Right lobe of liver (tissue), 4 donors: Measurements from ENCODE around the gene ABCD4.

Experiments used
- POLR2A ChIP-seq: fragments of 450-650 bp; IDR thresholded peaks from one replicate; pipeline ENCODE4 v1.6.1; 2017; ENCODE audit warnings: antibody characterized with exemption, mild to moderate bottlenecking
- TF ChIP-seq, protein P1 (sequence below), 4 donors: fragments of 200-600 bp in 3 of 4; fragments of 450-650 bp in 1 of 4; IDR thresholded peaks; one replicate each; pipeline versions ENCODE4 v1.5.1 to v1.8.0; 2016 to 2022; ENCODE audit warnings: antibody characterized with exemption in 4 of 4, mild to moderate bottlenecking in 2 of 4
- donor health status: DM: no; HTN: no; CAD: no.
- donor health status: DM: no; HTN: no; CAD: no.
- donor health status: DM: no; HTN: yes; CAD: no.

DNA sequence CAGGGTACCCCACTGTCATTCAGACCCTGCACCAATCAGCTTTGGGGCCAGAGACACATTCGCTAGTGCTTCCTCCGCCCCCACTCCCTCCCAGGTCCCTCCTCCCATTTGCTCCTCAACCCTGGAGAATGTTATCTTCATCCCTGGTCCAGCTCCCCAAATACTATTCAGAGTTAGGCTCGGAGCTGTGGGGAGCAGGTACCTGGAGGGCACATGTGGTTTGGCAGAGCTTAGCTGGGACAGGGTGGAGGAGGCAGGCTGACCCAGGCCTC is 44.0 kb downstream of the ABCD4 start:
- no peak for TF ChIP-seq POLR2A
- TF ChIP-seq, protein P1, sequence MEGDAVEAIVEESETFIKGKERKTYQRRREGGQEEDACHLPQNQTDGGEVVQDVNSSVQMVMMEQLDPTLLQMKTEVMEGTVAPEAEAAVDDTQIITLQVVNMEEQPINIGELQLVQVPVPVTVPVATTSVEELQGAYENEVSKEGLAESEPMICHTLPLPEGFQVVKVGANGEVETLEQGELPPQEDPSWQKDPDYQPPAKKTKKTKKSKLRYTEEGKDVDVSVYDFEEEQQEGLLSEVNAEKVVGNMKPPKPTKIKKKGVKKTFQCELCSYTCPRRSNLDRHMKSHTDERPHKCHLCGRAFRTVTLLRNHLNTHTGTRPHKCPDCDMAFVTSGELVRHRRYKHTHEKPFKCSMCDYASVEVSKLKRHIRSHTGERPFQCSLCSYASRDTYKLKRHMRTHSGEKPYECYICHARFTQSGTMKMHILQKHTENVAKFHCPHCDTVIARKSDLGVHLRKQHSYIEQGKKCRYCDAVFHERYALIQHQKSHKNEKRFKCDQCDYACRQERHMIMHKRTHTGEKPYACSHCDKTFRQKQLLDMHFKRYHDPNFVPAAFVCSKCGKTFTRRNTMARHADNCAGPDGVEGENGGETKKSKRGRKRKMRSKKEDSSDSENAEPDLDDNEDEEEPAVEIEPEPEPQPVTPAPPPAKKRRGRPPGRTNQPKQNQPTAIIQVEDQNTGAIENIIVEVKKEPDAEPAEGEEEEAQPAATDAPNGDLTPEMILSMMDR (IDR thresholded peaks at IDR 0.05): no peak
